A673 (cell line): ENCODE measurements around the gene FXYD7.

Experiments used
- CTCF ChIP-seq: fragments of 300-800, 200-600 bp; sonication (generic); conservative IDR thresholded peaks from 2 replicates; pipeline ENCODE4 v1.5.1; 2017; ENCODE audit warnings: low read depth, mild to moderate bottlenecking, antibody characterized with exemption, low read length, moderate library complexity, mixed read lengths
- EZH2 ChIP-seq: fragments of 200-600 bp; sonication (generic); IDR thresholded peaks from 2 replicates; pipeline ENCODE4 v1.6.1; 2017; ENCODE audit warnings: borderline replicate concordance, low read depth, mild to moderate bottlenecking, mixed read lengths, antibody characterized with exemption, low read length; ENCODE audit not compliant: poor library complexity, severe bottlenecking

DNA sequence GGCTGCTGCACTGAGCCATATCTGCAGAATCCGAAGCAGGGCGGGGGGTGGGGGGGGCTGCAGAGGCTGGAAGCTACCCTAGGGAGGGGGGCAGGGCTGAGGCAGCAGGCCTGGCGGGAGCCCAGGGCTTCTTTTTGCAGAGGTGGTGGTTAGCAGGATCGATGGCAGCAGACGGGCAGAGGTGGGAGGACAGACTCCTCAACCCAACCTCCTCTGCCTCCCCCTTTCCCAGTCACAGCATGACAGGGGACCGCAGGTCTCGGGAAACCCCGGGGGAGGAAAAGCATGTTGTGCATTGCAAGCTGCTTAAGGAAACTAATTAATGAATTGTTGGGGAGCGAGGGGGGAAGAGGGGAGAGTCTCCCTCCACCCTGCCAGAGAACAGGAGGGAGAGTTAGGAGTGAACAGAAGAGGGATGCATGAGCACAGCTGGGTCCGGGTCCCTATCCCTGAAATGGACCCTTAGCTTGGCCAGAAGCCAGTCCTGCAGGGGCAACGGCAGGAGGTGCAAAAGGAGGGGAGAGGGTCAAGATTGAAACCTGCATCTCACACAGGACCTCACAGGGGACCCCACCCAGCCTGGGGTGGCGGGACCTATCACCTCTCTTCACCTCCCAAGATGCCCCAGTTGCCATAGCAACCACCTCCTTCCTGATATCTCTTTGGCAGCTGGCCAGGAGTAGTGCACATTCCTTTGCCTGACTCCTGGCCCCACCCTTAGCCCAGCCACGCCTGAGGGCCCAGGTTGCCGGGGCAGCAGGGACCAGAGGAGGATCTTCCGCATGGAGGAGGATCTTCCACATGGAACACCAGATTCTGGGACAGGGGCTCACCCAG lies 1.8 kb downstream of the FXYD7 start:
- no peak for TF ChIP-seq CTCF
- TF ChIP-seq EZH2, result no peak
